Right atrium auricular region (tissue), 2 donors: Measurements from ENCODE around the gene RAB34. TPM values are rescaled to one million over a fixed set of nuclear protein-coding genes. Genes with fewer than 3 reads are reported as not detected.

Experiments used
- DNase-seq: peaks from one replicate; pipeline ENCODE4 v3.0.0-alpha.2; 2019; ENCODE audit warnings: low spot score
- H3K27ac ChIP-seq, 2 donors: fragments of 200-600 bp; sonication (generic); 1 replicate in 1 of 2; 2 replicates in 1 of 2; pipeline ENCODE4 v1.5.1; 2016 to 2019
- H3K27me3 ChIP-seq, 2 donors: fragments of 200-600 bp; sonication (generic); one replicate each; pipeline versions ENCODE4 v1.5.1 to v1.6.0; 2017 to 2019
- H3K36me3 ChIP-seq: fragments of 200-600 bp; sonication (generic); one replicate; pipeline ENCODE4 v1.5.1; 2016
- H3K4me1 ChIP-seq, 2 donors: fragments of 200-600 bp; sonication (generic); one replicate each; pipeline versions ENCODE4 v1.5.1 to v1.6.0; 2017 to 2019
- H3K4me3 ChIP-seq, 2 donors: fragments of 200-600 bp; sonication (generic); 1 replicate in 1 of 2; 2 replicates in 1 of 2; pipeline ENCODE4 v1.5.1; 2017 to 2019; ENCODE audit warnings: mild to moderate bottlenecking in 1 of 2, moderate library complexity in 1 of 2
- H3K9me3 ChIP-seq, 2 donors: fragments of 200-600 bp; sonication (generic); one replicate each; pipeline ENCODE4 v1.5.1; 2019
- total RNA-seq, 2 donors: library from RNA; depleted of rRNA; stranded (reverse); fragments of >200 nt; gene quantifications; one replicate each; pipeline ENCODE4 v1.1.0, GENCODE V29; 2016
- TF ChIP-seq, protein P1 (sequence below), 2 donors: fragments of 200-600 bp; sonication (generic); IDR thresholded peaks; one replicate each; pipeline ENCODE4 v1.5.1; 2019; ENCODE audit warnings: antibody characterized with exemption in 2 of 2

RAB34 gene
- total RNA-seq, 2 donors from 2014 or later, result 55.8 to 139 TPM

DNA sequence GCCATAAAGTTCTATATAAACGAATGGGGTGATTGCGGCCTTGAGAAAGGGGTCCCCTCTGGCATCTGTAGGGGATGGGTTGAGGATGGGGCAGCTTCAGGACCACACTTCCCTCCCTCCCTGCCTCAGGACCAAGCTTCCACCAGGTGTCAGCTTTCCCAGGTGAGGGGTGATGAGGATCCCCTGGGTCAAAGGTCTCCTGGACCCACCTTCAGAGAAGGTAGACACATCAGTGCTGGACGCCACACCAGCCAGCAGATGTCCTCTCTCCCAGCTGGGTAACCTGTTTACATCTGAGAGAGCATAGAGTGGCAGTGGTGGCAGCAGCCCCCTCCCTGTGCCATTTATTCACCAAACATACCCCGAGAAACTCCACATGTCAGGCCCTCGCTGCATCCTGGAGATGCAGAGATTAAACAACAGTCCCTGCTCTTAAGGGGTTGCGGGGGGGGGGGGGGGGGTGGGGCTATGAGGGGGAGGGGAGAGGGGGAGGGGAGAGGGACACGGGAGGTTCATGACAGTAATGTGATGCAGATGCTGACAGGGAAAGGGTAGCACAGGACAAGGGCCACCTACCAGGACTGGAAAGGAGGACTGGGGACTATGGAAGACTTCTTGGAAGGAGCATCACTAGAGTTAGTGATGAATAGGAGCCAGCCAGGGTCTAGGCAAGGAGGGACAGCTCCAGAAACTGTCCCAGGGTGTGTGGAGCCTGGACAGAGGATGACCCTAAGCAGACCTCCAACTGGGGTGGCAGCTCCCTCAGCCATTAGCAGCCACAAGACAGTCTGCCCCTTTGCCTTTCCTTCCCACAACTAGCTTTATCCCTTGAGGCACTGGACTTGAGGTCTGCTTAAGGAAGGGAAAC is 11.0 kb downstream of the RAB34 start:
- no peak for DNase-seq
- Histone ChIP-seq H3K4me1 (peaks cover 0 to 16% of the 10 kb centered on the region in 2 donors), H3K27ac (no peak overlapping the region), H3K36me3 (peaks cover 19% of the 10 kb centered on the region), H3K27me3 (no peaks in the 10 kb centered on the region), H3K9me3 (no peaks in the 10 kb centered on the region), H3K4me3 (no peak overlapping the region)
- TF ChIP-seq, protein P1, sequence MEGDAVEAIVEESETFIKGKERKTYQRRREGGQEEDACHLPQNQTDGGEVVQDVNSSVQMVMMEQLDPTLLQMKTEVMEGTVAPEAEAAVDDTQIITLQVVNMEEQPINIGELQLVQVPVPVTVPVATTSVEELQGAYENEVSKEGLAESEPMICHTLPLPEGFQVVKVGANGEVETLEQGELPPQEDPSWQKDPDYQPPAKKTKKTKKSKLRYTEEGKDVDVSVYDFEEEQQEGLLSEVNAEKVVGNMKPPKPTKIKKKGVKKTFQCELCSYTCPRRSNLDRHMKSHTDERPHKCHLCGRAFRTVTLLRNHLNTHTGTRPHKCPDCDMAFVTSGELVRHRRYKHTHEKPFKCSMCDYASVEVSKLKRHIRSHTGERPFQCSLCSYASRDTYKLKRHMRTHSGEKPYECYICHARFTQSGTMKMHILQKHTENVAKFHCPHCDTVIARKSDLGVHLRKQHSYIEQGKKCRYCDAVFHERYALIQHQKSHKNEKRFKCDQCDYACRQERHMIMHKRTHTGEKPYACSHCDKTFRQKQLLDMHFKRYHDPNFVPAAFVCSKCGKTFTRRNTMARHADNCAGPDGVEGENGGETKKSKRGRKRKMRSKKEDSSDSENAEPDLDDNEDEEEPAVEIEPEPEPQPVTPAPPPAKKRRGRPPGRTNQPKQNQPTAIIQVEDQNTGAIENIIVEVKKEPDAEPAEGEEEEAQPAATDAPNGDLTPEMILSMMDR (IDR thresholded peaks at IDR 0.05), result no peak

DNA sequence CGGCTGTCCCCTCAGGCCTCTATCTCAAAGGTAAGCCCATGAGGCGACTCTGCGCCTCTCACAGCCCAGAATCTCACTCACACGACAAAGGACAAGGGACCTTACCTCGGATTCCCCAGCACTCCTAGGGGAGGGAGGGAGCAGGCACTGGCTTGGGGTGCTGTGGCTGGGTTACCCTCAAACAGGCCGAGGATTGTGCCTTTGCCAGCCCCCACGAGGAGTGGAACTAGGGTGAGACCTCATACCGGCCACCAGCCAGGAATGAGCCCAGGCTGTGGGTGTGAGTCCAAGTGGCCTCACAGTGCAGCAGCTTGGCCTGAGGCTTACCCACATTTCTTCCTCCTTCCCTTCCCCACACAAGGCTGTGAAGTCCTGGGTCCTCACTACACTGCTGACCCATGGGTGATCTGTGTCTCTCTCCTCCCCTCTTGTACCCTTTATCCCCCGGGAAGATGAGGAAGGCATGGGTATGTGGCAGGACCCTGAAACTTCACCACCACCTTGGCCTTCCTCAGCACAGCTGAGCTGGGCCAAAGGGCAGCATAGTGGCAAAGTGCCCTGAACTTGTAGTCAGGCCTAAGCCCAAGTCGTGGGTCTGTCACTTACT is 11.8 kb downstream of the RAB34 start:
- no peak for DNase-seq
- Histone ChIP-seq H3K4me1 (peaks cover 0 to 12% of the 10 kb centered on the region in 2 donors), H3K4me3 (no peak overlapping the region), H3K27ac (no peak overlapping the region), H3K36me3 (peaks cover 27% of the 10 kb centered on the region), H3K9me3 (no peaks in the 10 kb centered on the region), H3K27me3 (no peaks in the 10 kb centered on the region)
- TF ChIP-seq, protein P1 (IDR thresholded peaks at IDR 0.05), result no peak

DNA sequence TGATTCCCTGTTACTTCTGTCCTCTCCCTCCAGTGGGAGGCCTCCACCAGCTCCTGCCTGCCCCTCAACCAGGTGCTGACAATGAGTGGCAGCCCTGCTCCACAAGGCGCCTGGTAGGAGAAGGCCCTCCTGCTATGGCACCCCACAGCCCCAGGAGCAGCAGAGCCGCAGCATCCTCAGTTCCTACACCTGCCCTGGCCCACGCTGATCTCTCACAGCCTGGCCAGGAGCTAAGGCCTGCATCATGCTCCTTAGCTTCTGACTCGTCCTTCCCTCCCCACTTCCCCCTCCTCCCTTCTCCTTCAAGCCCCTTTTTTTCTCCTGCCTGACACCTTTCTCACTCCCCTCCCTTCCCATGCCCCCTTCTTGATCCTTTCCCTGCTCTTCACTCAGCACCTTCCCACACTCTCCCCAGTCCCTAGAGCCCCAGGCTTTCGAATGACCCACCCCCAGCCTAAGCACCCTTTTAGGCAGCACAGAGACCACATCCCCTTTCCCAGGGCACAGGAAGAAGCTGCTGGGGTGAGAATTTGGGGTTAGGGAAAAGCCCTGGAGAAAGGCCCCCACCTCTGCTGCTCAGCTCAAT is 12.5 kb downstream of the RAB34 start:
- H3K27ac ChIP-seq, result no peak overlapping the region
- TF ChIP-seq, protein P1 (IDR thresholded peaks at IDR 0.05), result no peak
- no peaks in the 10 kb centered on the region for H3K27me3 ChIP-seq
- H3K4me1 ChIP-seq, result peaks cover 0 to 6% of the 10 kb centered on the region in 2 donors
- no peaks in the 10 kb centered on the region for H3K9me3 ChIP-seq
- no peak for DNase-seq
- H3K36me3 ChIP-seq, result peaks cover 34% of the 10 kb centered on the region
- H3K4me3 ChIP-seq, result no peak overlapping the region

GRCh38 chr17:28704219-28704858 is 13.3 kb downstream of the RAB34 start:
- H3K27me3 ChIP-seq, result no peaks in the 10 kb centered on the region
- no peak overlapping the region for H3K4me3 ChIP-seq
- TF ChIP-seq, protein P1 (IDR thresholded peaks at IDR 0.05), result no peak
- no peaks in the 10 kb centered on the region for H3K9me3 ChIP-seq
- DNase-seq, result no peak
- no peak overlapping the region for H3K27ac ChIP-seq
- peaks cover 42% of the 10 kb centered on the region for H3K36me3 ChIP-seq
- no peaks in the 10 kb centered on the region for H3K4me1 ChIP-seq

DNA sequence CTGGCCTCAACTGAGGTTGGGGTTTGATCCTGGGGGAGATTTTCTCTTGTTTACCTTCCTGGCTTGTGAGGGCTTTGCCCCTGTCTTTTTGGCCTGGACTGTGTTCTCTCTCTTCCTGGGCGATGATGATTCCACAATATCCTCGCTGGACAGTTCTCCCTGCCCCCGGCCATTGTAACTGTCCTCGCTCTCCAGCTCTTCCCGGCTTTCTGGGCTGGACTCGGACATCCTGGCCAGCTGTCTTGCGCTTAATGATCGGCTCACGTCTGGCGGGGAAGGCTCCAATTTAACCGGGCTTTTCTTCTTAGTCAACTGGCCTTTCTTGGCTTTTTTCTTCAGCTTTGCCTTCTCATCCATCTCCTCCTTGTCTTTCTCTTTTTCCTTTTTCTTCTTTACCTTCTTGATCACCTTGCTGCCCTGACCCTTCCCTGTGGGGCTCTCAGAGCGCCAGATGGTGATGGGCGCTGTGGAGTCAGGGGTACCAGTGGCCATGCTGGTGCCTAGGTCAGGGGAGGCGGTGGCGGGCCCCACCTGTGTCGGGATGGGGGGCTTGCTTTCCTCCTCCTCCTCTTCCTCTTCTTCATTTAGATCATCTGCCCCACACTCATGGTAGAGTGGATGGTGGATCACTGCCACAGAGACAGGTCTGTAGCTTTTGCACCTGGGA is 14.0 kb downstream of the RAB34 start:
- Histone ChIP-seq H3K27ac (no peak overlapping the region), H3K4me1 (no peaks in the 10 kb centered on the region), H3K9me3 (no peaks in the 10 kb centered on the region), H3K36me3 (peaks cover 49% of the 10 kb centered on the region), H3K4me3 (no peak overlapping the region), H3K27me3 (no peaks in the 10 kb centered on the region)
- TF ChIP-seq, protein P1 (IDR thresholded peaks at IDR 0.05), result no peak
- DNase-seq, result no peak
